GM12878 (cell line): Measurements from ENCODE around the gene SMR3B. TPM values are rescaled to one million over a fixed set of nuclear protein-coding genes. Genes with fewer than 3 reads are reported as not detected.

ENCODE experiments used
- ATAC-seq: fragments of 200-7000 bp; cut with Tn5 transposase; 3 replicates; pipeline ENCODE4 v1.9.1; 2020; ENCODE audit warnings: mild to moderate bottlenecking, moderate library complexity
- BruUV-seq: library from RNA; stranded (reverse); fragments of 400-500 nt; replicated peaks from 2 replicates; lab custom pipeline; 2021; lab: Mats Ljungman, UMichigan
- CTCF ChIA-PET: fragments of 300-600 bp; sonication (Branson Sonifier 250); formaldehyde crosslinking; extraction: SDS; loops from one replicate; lab custom pipeline; 2021; ENCODE audit warnings: inconsistent platforms; lab: Yijun Ruan, JAX
- POLR2A ChIA-PET: fragments of 350-600 bp; formaldehyde crosslinking; extraction: SDS; loops from one replicate; lab custom pipeline; 2021; ENCODE audit warnings: inconsistent platforms; lab: Charles Lee
- RAD21 ChIA-PET: fragments of 300-600 bp; sonication (Branson Sonifier 250); formaldehyde crosslinking; loops from one replicate; lab custom pipeline; 2023; ENCODE audit warnings: antibody characterized with exemption; ENCODE audit not compliant: unreplicated experiment; lab: Charles Lee
- SMC1A ChIA-PET: fragments of 300-600 bp; sonication (Branson Sonifier 250); formaldehyde crosslinking; loops from one replicate; lab custom pipeline; 2023; ENCODE audit not compliant: unreplicated experiment, uncharacterized antibody; lab: Charles Lee
- DNase-seq: peaks from one replicate; pipeline ENCODE4 v3.0.0-alpha.2; 2011; ENCODE audit warnings: low read depth, low spot score
- FAIRE-seq: peaks from 3 replicates; lab custom pipeline; 2011; peaks lifted over from hg19 to GRCh38; lab: Jason Lieb, UNC
- H2AFZ ChIP-seq: 2 replicates; pipeline ENCODE4 v1.6.0; 2011; ENCODE audit warnings: low read depth, low read length, control low read depth; ENCODE audit not compliant: control insufficient read depth
- H3K27ac ChIP-seq: 2 replicates; pipeline ENCODE4 v1.5.1; 2011; ENCODE audit warnings: control low read depth; ENCODE audit not compliant: control insufficient read depth, insufficient read depth
- H3K27me3 ChIP-seq, 2 experiments: replicated peaks in 1 of 2; 2 replicates each; pipeline versions ENCODE4 v1.6.0 to v1.6.1; 2011; ENCODE audit warnings: low read length in 1 of 2; ENCODE audit not compliant: control insufficient read depth in 2 of 2, insufficient read depth in 2 of 2
- H3K36me3 ChIP-seq, 2 experiments: 2 replicates each; pipeline ENCODE4 v1.5.1; 2011; ENCODE audit warnings: low read length in 1 of 2; ENCODE audit not compliant: control insufficient read depth in 2 of 2, insufficient read depth in 2 of 2
- H3K4me1 ChIP-seq: 2 replicates; pipeline ENCODE4 v1.6.1; 2011; ENCODE audit warnings: mild to moderate bottlenecking, low read length, moderate library complexity, mixed read lengths; ENCODE audit not compliant: control insufficient read depth, insufficient read depth
- H3K4me2 ChIP-seq: 2 replicates; pipeline ENCODE4 v1.6.0; 2011; ENCODE audit warnings: control low read depth; ENCODE audit not compliant: control insufficient read depth, insufficient read depth
- H3K4me3 ChIP-seq: fragments of 200-600 bp; sonication (generic); 2 replicates; pipeline ENCODE4 v1.5.1; 2016
- H3K79me2 ChIP-seq: 2 replicates; pipeline ENCODE4 v1.6.0; 2011; ENCODE audit warnings: low read length; ENCODE audit not compliant: control insufficient read depth, insufficient read depth
- H3K9ac ChIP-seq: 2 replicates; pipeline ENCODE4 v1.8.0; 2011; ENCODE audit warnings: low read length, control low read depth, mixed read lengths; ENCODE audit not compliant: control insufficient read depth, insufficient read depth
- H3K9me3 ChIP-seq: replicated peaks from 3 replicates; pipeline ENCODE4 v1.5.1; 2011; ENCODE audit warnings: mild to moderate bottlenecking, low read length; ENCODE audit not compliant: control insufficient read depth, insufficient read depth
- H4K20me1 ChIP-seq: 2 replicates; pipeline ENCODE4 v1.6.0; 2011; ENCODE audit not compliant: control insufficient read depth, insufficient read depth
- CBX3 ChIP-seq: fragments of 200-600 bp; sonication (generic); IDR thresholded peaks from 2 replicates; pipeline ENCODE4 v1.6.1; 2016; ENCODE audit warnings: low read depth, borderline replicate concordance
- CUX1 ChIP-seq: IDR thresholded peaks from 2 replicates; pipeline ENCODE4 v1.6.1; 2012; ENCODE audit warnings: improper control_type of control experiment, low read depth, low read length; ENCODE audit not compliant: insufficient replicate concordance
- ESRRA ChIP-seq: IDR thresholded peaks from 2 replicates; pipeline ENCODE4 v1.6.1; 2012; ENCODE audit warnings: mild to moderate bottlenecking, low read length, improper control_type of control experiment
- NFIC ChIP-seq: IDR thresholded peaks from 2 replicates; pipeline ENCODE4 v1.6.1; 2012; ENCODE audit warnings: low read depth, mild to moderate bottlenecking, inconsistent platforms, low read length, moderate library complexity
- PRDM15 ChIP-seq: fragments of 450-650 bp; formaldehyde crosslinking; IDR thresholded peaks from 2 replicates; pipeline ENCODE4 v1.4.0; 2020; ENCODE audit warnings: mild to moderate bottlenecking, moderate library complexity
- SIX5 ChIP-seq: IDR thresholded peaks from 2 replicates; pipeline ENCODE4 v1.6.1; 2011; ENCODE audit warnings: mild to moderate bottlenecking, low read depth, low read length, moderate library complexity; ENCODE audit not compliant: severe bottlenecking
- SMAD5 ChIP-seq: IDR thresholded peaks from 2 replicates; pipeline ENCODE4 v1.6.1; 2016; ENCODE audit warnings: antibody characterized with exemption, low read depth
- SPI1 ChIP-seq: IDR thresholded peaks from 2 replicates; pipeline ENCODE4 v1.6.1; 2011; ENCODE audit warnings: low read depth, mild to moderate bottlenecking, low read length, moderate library complexity, borderline replicate concordance; ENCODE audit not compliant: insufficient read depth
- ZBTB40 ChIP-seq: fragments of 450-650 bp; IDR thresholded peaks from 2 replicates; pipeline ENCODE4 v1.6.1; 2016; ENCODE audit warnings: mild to moderate bottlenecking, moderate library complexity, borderline replicate concordance
- WGBS: methylation state at CpG from one replicate; pipeline ENCODE4 v1.1.6; 2016; ENCODE audit warnings: low lambda C conversion rate; ENCODE audit not compliant: insufficient replicate concordance, insufficient coverage; ENCODE audit errors: missing lambda C conversion rate; 5-methylcytosine and 5-hydroxymethylcytosine counted together
- in situ Hi-C: fragments of 300-500 bp; cut with MboI; formaldehyde crosslinking; loops from 9 replicates; pipeline ENCODE4 v1.14.3; 2018; ENCODE audit warnings: mixed read lengths
- intact Hi-C: fragments of 100-400 bp; cut with micrococcal nuclease; formaldehyde crosslinking; loops from one replicate; pipeline ENCODE4 v1.14.2; 2022; ENCODE audit not compliant: unreplicated experiment
- polyA plus RNA-seq, 11 experiments: library from polyadenylated mRNA; depleted of rRNA in 4 of 11; unstranded in 6 of 11; stranded (reverse) in 5 of 11; fragments of >200 nt; fragmentation: Nextera tagmentation in 4 of 11; fragmentation: Illumina TruSeq in 1 of 11; extraction: Ambion mirVana in 4 of 11; extraction: Trizol in 1 of 11; gene quantifications; 1 replicate in 1 of 11; 2 replicates in 10 of 11; pipeline versions ENCODE4 v1.2.1 to v1.2.3, GENCODE V29; 2011 to 2016; ENCODE audit warnings: inconsistent platforms in 2 of 11, missing spikeins in 2 of 11, low read depth in 1 of 11
- total RNA-seq, 4 experiments: library from RNA; depleted of rRNA in 3 of 4; stranded (reverse); fragments of >200 nt in 3 of 4; fragmentation: Illumina TruSeq in 1 of 4; extraction: Trizol in 1 of 4; gene quantifications; 2 replicates each; pipeline versions ENCODE4 v1.2.1 to v1.2.3, GENCODE V29; 2013 to 2021

SMR3B gene
- total and polyA plus RNA-seq, 10 of the 15 experiments (the other 5 are each of a cell fraction or from before 2014, with no cell fraction given) = 0.32 TPM; not detected in 9

GRCh38 chr4:70365479-70365878 lies 17.5 kb upstream of the SMR3B start (continued):
- TF ChIP-seq ZBTB40 = no peak
- 0 out of 2 replicates have a peak, but pooled peaks have one; percentile 22 for TF ChIP-seq SPI1
- TF ChIP-seq NFIC = no peak
- no peak for TF ChIP-seq SIX5

- Histone ChIP-seq H3K4me2 (no peak overlapping the region), H2AFZ (no peak overlapping the region), H4K20me1 (no peaks in the 10 kb centered on the region), H3K4me3 (no peak overlapping the region), H3K27ac (no peak overlapping the region), H3K36me3 (no peaks in the 10 kb centered on the region), H3K9me3 (no peaks in the 10 kb centered on the region), H3K27me3 (no peaks in the 10 kb centered on the region), H3K9ac (no peak overlapping the region), H3K79me2 (no peaks in the 10 kb centered on the region), H3K4me1 (no peaks in the 10 kb centered on the region)
- no peak for FAIRE-seq
- POLR2A ChIA-PET = no interaction called here
- BruUV-seq = no TSS peak
- DNase-seq = no peak
- SMC1A ChIA-PET = interaction anchor here (0.8 to 1.3 kb wide), 6 partner anchors 10 to 53 kb away, joined by 3 to 6 read pairs (median 4); no protein-coding TSS in a partner anchor
- no peak for ATAC-seq
- WGBS = 33% methylated on average over 1 of the region's 1 CpG
- CTCF ChIA-PET = no interaction called here
- RAD21 ChIA-PET = no interaction called here
- intact Hi-C loops (no loop called here), in situ Hi-C loops (no loop called here)
- TF ChIP-seq SPI1 (no peak), PRDM15 (CRISPR knock-in tag) (no peak), CBX3 (no peak), ESRRA (no peak), SMAD5 (no peak), CUX1 (no peak)
These were observed 15.1 kb upstream of the SMR3B start for GRCh38 chr4:70367813-70368212.
